ENCODE data around the gene DACT2.

DNA sequence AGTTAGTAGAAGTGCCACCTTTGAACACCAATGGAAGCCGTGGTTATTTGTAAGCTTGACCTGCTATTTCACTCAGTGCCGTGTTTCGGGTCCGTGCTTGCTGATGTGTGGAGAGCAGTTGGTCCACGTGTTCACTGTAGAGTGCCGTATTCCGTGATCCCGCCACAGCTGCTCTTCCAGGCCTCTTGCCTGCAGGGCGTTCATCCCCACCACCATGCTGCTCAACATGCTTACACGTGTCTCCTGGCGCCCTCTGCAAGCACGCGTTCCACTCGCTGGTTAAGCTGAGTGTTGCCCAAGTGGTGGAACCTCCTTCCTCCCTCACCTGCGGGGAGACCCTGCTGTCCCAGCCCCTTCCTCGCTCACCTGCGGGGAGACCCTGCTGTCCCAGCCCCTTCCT is 28.0 kb upstream of the DACT2 start:
- TF ChIP-seq CTCF (IDR thresholded peaks at IDR 0.05) (no peak), EZH2phosphoT487 (IDR thresholded peaks at IDR 0.05) (no peak), EZH2 (IDR thresholded peaks at IDR 0.05) (no peak)

Measured in neural progenitor cell (in vitro differentiated cells).